GM12801 (cell line): ENCODE data around the gene OLAH.

Experiments
- CTCF ChIP-seq: IDR thresholded peaks from one replicate; pipeline ENCODE4 v1.5.1; 2011; ENCODE audit warnings: control low read depth; ENCODE audit not compliant: insufficient read length; ENCODE audit errors: extremely low read depth

OLAH gene

GRCh38 chr10:15106352-15107013 lies 62.7 kb downstream of the OLAH start:
- peak; percentile 61 for TF ChIP-seq CTCF

GRCh38 chr10:15112657-15113056 lies 68.9 kb downstream of the OLAH start:
- TF ChIP-seq CTCF, result no peak

- TF ChIP-seq CTCF, result no peak
Observed at GRCh38 chr10:15113766-15114165, 70.0 kb downstream of the OLAH start.

- no peak for TF ChIP-seq CTCF
Observed at GRCh38 chr10:15116225-15116624, 72.5 kb downstream of the OLAH start.

GRCh38 chr10:15118615-15119014 lies 74.9 kb downstream of the OLAH start:
- TF ChIP-seq CTCF, result no peak

GRCh38 chr10:15120523-15120922 lies 76.8 kb downstream of the OLAH start:
- no peak for TF ChIP-seq CTCF

GRCh38 chr10:15121707-15122106 lies 78.0 kb downstream of the OLAH start:
- TF ChIP-seq CTCF, result no peak
